Astrocyte (in vitro differentiated cells and primary cell): ENCODE data around the gene KCNK6. TPM values are rescaled to one million over a fixed set of nuclear protein-coding genes. Genes with fewer than 3 reads are reported as not detected.

Experiments
- DNase-seq: peaks from one replicate; pipeline ENCODE4 v3.0.0-alpha.2; 2010; ENCODE audit warnings: low read depth
- FAIRE-seq: peaks from 2 replicates; lab custom pipeline; 2011; peaks lifted over from hg19 to GRCh38; lab: Jason Lieb, UNC
- H2AFZ ChIP-seq: 2 replicates; pipeline ENCODE4 v1.6.0; 2012; ENCODE audit warnings: low read depth, low read length, inconsistent platforms
- H3K27ac ChIP-seq: 2 replicates; pipeline ENCODE4 v1.5.1; 2011; ENCODE audit warnings: low read depth, low read length, inconsistent platforms
- H3K27me3 ChIP-seq: 2 replicates; pipeline ENCODE4 v1.6.0; 2011; ENCODE audit warnings: low read length, inconsistent platforms; ENCODE audit not compliant: insufficient read depth
- H3K36me3 ChIP-seq: 2 replicates; pipeline ENCODE4 v1.5.1; 2011; ENCODE audit warnings: low read length, inconsistent platforms; ENCODE audit not compliant: insufficient read depth
- H3K4me1 ChIP-seq: 2 replicates; pipeline ENCODE4 v1.5.1; 2011; ENCODE audit warnings: low read length, inconsistent platforms; ENCODE audit not compliant: insufficient read depth
- H3K4me2 ChIP-seq: 2 replicates; pipeline ENCODE4 v1.6.0; 2012; ENCODE audit warnings: low read length, inconsistent platforms
- H3K4me3 ChIP-seq: 2 replicates; pipeline ENCODE4 v1.5.1; 2011; ENCODE audit warnings: low read depth, mild to moderate bottlenecking, low read length, inconsistent platforms; ENCODE audit not compliant: insufficient read depth
- H3K79me2 ChIP-seq: 2 replicates; pipeline ENCODE4 v1.6.0; 2012; ENCODE audit warnings: mild to moderate bottlenecking, low read length, inconsistent platforms; ENCODE audit not compliant: insufficient read depth
- H3K9ac ChIP-seq: 2 replicates; pipeline ENCODE4 v1.6.0; 2012; ENCODE audit warnings: mild to moderate bottlenecking, low read length, inconsistent platforms
- H3K9me3 ChIP-seq: 2 replicates; pipeline ENCODE4 v1.5.1; 2012; ENCODE audit warnings: low read depth, mild to moderate bottlenecking, low read length, inconsistent platforms; ENCODE audit not compliant: insufficient read depth
- H4K20me1 ChIP-seq: 2 replicates; pipeline ENCODE4 v1.6.0; 2012; ENCODE audit warnings: low read length, inconsistent platforms; ENCODE audit not compliant: insufficient read depth
- H3K27ac Mint-ChIP-seq: one replicate; pipeline ENCODE4 v1.8.0; 2021; ENCODE audit warnings: mild to moderate bottlenecking, mixed read lengths; ENCODE audit not compliant: unreplicated experiment
- H3K27me3 Mint-ChIP-seq: one replicate; pipeline ENCODE4 v1.8.0; 2021; ENCODE audit warnings: low read depth, mixed read lengths; ENCODE audit not compliant: unreplicated experiment
- H3K36me3 Mint-ChIP-seq: one replicate; pipeline ENCODE4 v1.8.0; 2021; ENCODE audit warnings: low read depth, mixed read lengths; ENCODE audit not compliant: unreplicated experiment
- H3K4me1 Mint-ChIP-seq: one replicate; pipeline ENCODE4 v1.8.0; 2021; ENCODE audit warnings: low read depth, mixed read lengths; ENCODE audit not compliant: unreplicated experiment
- H3K4me3 Mint-ChIP-seq: one replicate; pipeline ENCODE4 v1.8.0; 2021; ENCODE audit warnings: mild to moderate bottlenecking, moderate library complexity, mixed read lengths; ENCODE audit not compliant: unreplicated experiment
- H3K9me3 Mint-ChIP-seq: one replicate; pipeline ENCODE4 v1.8.0; 2021; ENCODE audit warnings: mild to moderate bottlenecking, mixed read lengths; ENCODE audit not compliant: unreplicated experiment
- CTCF ChIP-seq: IDR thresholded peaks from 2 replicates; pipeline ENCODE4 v1.5.1; 2011; ENCODE audit warnings: low read depth, mild to moderate bottlenecking, inconsistent platforms, low read length, moderate library complexity; ENCODE audit not compliant: insufficient read depth
- EZH2 ChIP-seq: IDR thresholded peaks from 2 replicates; pipeline ENCODE4 v1.6.1; 2012; ENCODE audit warnings: mild to moderate bottlenecking, low read length, inconsistent platforms; ENCODE audit not compliant: insufficient read depth
- total RNA-seq: library from RNA; stranded (reverse); gene quantifications from 2 replicates; pipeline ENCODE4 v1.2.1, GENCODE V29; 2021

Gene KCNK6
- total RNA-seq, 1 donor from 2014 or later = 8.6 TPM

- Histone ChIP-seq H4K20me1 (peaks cover 63% of the 10 kb centered on the region), H3K4me1 (peaks cover 13% of the 10 kb centered on the region), H3K9ac (no peak overlapping the region), H3K9me3 (no peaks in the 10 kb centered on the region), H3K4me2 (peak overlapping the region; percentile 96), H3K36me3 (peaks cover 19% of the 10 kb centered on the region), H3K27me3 (no peaks in the 10 kb centered on the region), H3K4me3 (no peak overlapping the region), H3K79me2 (peaks cover 45% of the 10 kb centered on the region), H3K27ac (no peak overlapping the region), H2AFZ (no peak overlapping the region)
- H3K9me3 Mint-ChIP-seq = no peaks in the 10 kb centered on the region
- H3K4me1 Mint-ChIP-seq = peaks cover 8% of the 10 kb centered on the region
- no peak for FAIRE-seq
- peak overlapping the region; percentile 100 for H3K4me3 Mint-ChIP-seq
- peaks cover 6% of the 10 kb centered on the region for H3K36me3 Mint-ChIP-seq
- peak overlapping the region; percentile 47 for H3K27ac Mint-ChIP-seq
- no peak for DNase-seq
- TF ChIP-seq CTCF (no peak), EZH2 (no peak)
- no peaks in the 10 kb centered on the region for H3K27me3 Mint-ChIP-seq
These were observed 57.4 kb downstream of the KCNK6 start for GRCh38 chr19:38377052-38377451.

GRCh38 chr19:38378866-38379265 lies 59.2 kb downstream of the KCNK6 start:
- Histone ChIP-seq H3K9me3 (no peaks in the 10 kb centered on the region), H3K27ac (no peak overlapping the region), H3K4me3 (no peak overlapping the region), H3K9ac (no peak overlapping the region), H4K20me1 (peaks cover 76% of the 10 kb centered on the region), H3K36me3 (peaks cover 22% of the 10 kb centered on the region), H3K4me2 (no peak overlapping the region), H3K27me3 (no peaks in the 10 kb centered on the region), H3K79me2 (peaks cover 45% of the 10 kb centered on the region), H3K4me1 (peaks cover 13% of the 10 kb centered on the region), H2AFZ (no peak overlapping the region)
- H3K27me3 Mint-ChIP-seq = no peaks in the 10 kb centered on the region
- no peak overlapping the region for H3K27ac Mint-ChIP-seq
- H3K36me3 Mint-ChIP-seq = peaks cover 8% of the 10 kb centered on the region
- peaks cover 8% of the 10 kb centered on the region for H3K4me1 Mint-ChIP-seq
- H3K4me3 Mint-ChIP-seq = no peak overlapping the region
- H3K9me3 Mint-ChIP-seq = no peaks in the 10 kb centered on the region
- FAIRE-seq (no peak), DNase-seq (no peak)
- TF ChIP-seq CTCF (no peak), EZH2 (no peak)

GRCh38 chr19:38381138-38381537 lies 61.5 kb downstream of the KCNK6 start:
- H3K27ac Mint-ChIP-seq = no peak overlapping the region
- peaks cover 10% of the 10 kb centered on the region for H3K36me3 Mint-ChIP-seq
- H3K9me3 Mint-ChIP-seq = no peaks in the 10 kb centered on the region

More at GRCh38 chr19:38381138-38381537, 61.5 kb downstream of the KCNK6 start:
- Histone ChIP-seq H3K4me3 (no peak overlapping the region), H3K9ac (no peak overlapping the region), H4K20me1 (peaks cover 86% of the 10 kb centered on the region), H3K79me2 (peaks cover 30% of the 10 kb centered on the region), H3K27me3 (no peaks in the 10 kb centered on the region), H3K9me3 (no peaks in the 10 kb centered on the region), H2AFZ (no peak overlapping the region), H3K4me2 (no peak overlapping the region), H3K27ac (no peak overlapping the region), H3K36me3 (peaks cover 22% of the 10 kb centered on the region), H3K4me1 (peaks cover 6% of the 10 kb centered on the region)
- DNase-seq (no peak), FAIRE-seq (no peak)
- H3K27me3 Mint-ChIP-seq = no peaks in the 10 kb centered on the region
- peaks cover 6% of the 10 kb centered on the region for H3K4me1 Mint-ChIP-seq
- no peak for TF ChIP-seq EZH2
- TF ChIP-seq CTCF = no peak
- no peak overlapping the region for H3K4me3 Mint-ChIP-seq

Other genes with a start within 250 kb of the KCNK6 start
- 4.0 and 4.5 TPM in 2 replicates for gene DPF1, start 95.6 kb upstream of the KCNK6 start, total RNA-seq
- 13.4 and 18.0 TPM in 2 replicates for gene PPP1R14A, start 63.5 kb upstream of the KCNK6 start, total RNA-seq
- gene SPINT2, start 55.3 kb upstream of the KCNK6 start, total RNA-seq = 119 and 171 TPM in 2 replicates
- 4.9 and 5.8 TPM in 2 replicates for gene C19orf33, start 15.6 kb upstream of the KCNK6 start, total RNA-seq
- 81.3 and 85.7 TPM in 2 replicates for gene YIF1B, start 3.9 kb upstream of the KCNK6 start, total RNA-seq
- gene CATSPERG, start 16.0 kb downstream of the KCNK6 start, total RNA-seq = 2.2 and 6.4 TPM in 2 replicates
- gene PSMD8, start 54.7 kb downstream of the KCNK6 start, total RNA-seq = 215 and 218 TPM in 2 replicates
- gene GGN, start 68.2 kb downstream of the KCNK6 start, total RNA-seq = 2.1 and 2.8 TPM in 2 replicates
- 17.3 and 19.0 TPM in 2 replicates for gene SPRED3, start 68.9 kb downstream of the KCNK6 start, total RNA-seq
- 11.9 and 15.0 TPM in 2 replicates for gene FAM98C, start 83.2 kb downstream of the KCNK6 start, total RNA-seq
- gene RASGRP4, start 106.4 kb downstream of the KCNK6 start, total RNA-seq = not detected in 2 replicates
- gene RYR1, start 113.8 kb downstream of the KCNK6 start, total RNA-seq = 0.05 and 0.32 TPM in 2 replicates